ENCODE results near the gene WWC1. TPM values are rescaled to one million over a fixed set of nuclear protein-coding genes. Genes with fewer than 3 reads are reported as not detected.

Gene WWC1
- total and polyA plus RNA-seq, 4 donors, result 12.9 to 47.1 (median 29.4) TPM

DNA sequence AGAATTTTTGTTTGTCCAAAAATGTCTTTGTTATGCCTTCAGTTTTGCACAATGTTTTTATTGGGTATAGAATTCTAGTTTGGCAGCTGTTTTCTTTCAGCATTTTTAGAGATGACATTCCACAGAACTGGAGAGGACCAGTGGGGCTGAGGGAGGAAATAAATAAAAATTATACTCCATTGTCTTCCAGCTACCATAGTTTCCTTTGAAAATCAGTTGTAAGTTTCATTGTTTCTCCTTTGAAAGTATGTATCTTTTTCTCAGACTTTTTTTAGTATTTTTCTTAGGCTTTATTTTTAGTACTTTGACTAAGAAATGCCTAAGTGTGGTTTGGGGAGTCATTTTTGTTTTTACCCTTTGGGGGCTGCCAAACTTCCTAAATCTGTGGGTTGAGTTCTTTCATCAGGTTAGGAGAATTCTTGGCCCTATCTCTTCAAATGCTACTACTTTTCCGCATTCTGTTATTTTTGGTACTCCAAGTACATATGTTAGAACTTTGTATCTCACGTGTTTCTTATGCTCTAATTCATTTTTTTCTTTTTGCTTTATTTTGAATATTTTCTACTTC lies 222.5 kb downstream of the WWC1 start:
- H3K36me3 ChIP-seq (ENCODE audit: control insufficient read depth, insufficient read depth, low read length), result peaks cover 40% of the 10 kb centered on the region
- WGBS (ENCODE audit: insufficient coverage), result no CpG with 5 or more reads among the region's 2 CpGs
- peaks cover 4% of the 10 kb centered on the region for H3K9me3 ChIP-seq (ENCODE audit: control insufficient read depth, insufficient read depth, low read length)

More for the DNA sequence above, 222.5 kb downstream of the WWC1 start:
- Histone ChIP-seq H3K4me3 (ENCODE audit: low read depth, low read length) (no peak overlapping the region), H3K4me1 (ENCODE audit: control insufficient read depth, insufficient read depth, low read length) (no peaks in the 10 kb centered on the region), H3K27me3 (ENCODE audit: control insufficient read depth, insufficient read depth, low read length) (no peaks in the 10 kb centered on the region), H3K27ac (ENCODE audit: low read depth, low read length) (no peak overlapping the region)
- DNase-seq (ENCODE audit: low read depth in 4 of 6, low spot score in 6 of 6), result no peak

Other genes starting within 250 kb of the WWC1 start
- gene RARS1, start 194.8 kb downstream of the WWC1 start, total RNA-seq, result 100 to 1,000 TPM in 1 of 2 donors, 10 to 100 TPM in 1; 89.4 to 134 TPM
- gene RARS1, start 194.8 kb downstream of the WWC1 start, polyA plus RNA-seq (ENCODE audit: insufficient read length in 2 of 2), result 10 to 100 TPM; 46.0 to 52.6 TPM
- 10 to 100 TPM; 15.5 to 17.4 TPM for gene FBLL1, start 237.7 kb downstream of the WWC1 start, total RNA-seq
- gene FBLL1, start 237.7 kb downstream of the WWC1 start, polyA plus RNA-seq (ENCODE audit: insufficient read length in 2 of 2), result 10 to 100 TPM; 57.8 to 61.4 TPM

Data from spinal cord (tissue), 10 donors.